GM12878 (cell line): Measurements from ENCODE around the gene COQ2.
"Not testable (repeated sequence)": the region's sequence is repeated elsewhere in the genome, so short reads cannot be mapped to it uniquely, and the experiment has no call there.

Experiments
- ESRRA ChIP-seq: IDR thresholded peaks from 2 replicates; pipeline ENCODE4 v1.6.1; 2012; ENCODE audit warnings: mild to moderate bottlenecking, low read length, improper control_type of control experiment
- JUND ChIP-seq: IDR thresholded peaks from 2 replicates; pipeline ENCODE4 v1.6.1; 2012; ENCODE audit warnings: low read depth, mild to moderate bottlenecking, low read length, improper control_type of control experiment, moderate library complexity
- MEF2B ChIP-seq: fragments of 450-650 bp; IDR thresholded peaks from 2 replicates; pipeline ENCODE4 v1.6.1; 2018; ENCODE audit warnings: mild to moderate bottlenecking, moderate library complexity; ENCODE audit not compliant: partially characterized antibody, poor library complexity, severe bottlenecking
- POLR2A ChIP-seq: IDR thresholded peaks from 2 replicates; pipeline ENCODE4 v1.6.1; 2011; ENCODE audit warnings: low read depth, mild to moderate bottlenecking, low read length
- POLR2AphosphoS5 ChIP-seq: IDR thresholded peaks from 2 replicates; pipeline ENCODE4 v1.6.1; 2011; ENCODE audit warnings: mild to moderate bottlenecking, low read length, inconsistent platforms
- SUZ12 ChIP-seq: fragments of 200-600 bp; sonication (generic); IDR thresholded peaks from one replicate; pipeline ENCODE4 v1.6.1; 2018; ENCODE audit warnings: antibody characterized with exemption, mild to moderate bottlenecking; ENCODE audit not compliant: unreplicated experiment
- TF ChIP-seq, protein P1 (sequence below): IDR thresholded peaks from 2 replicates; pipeline ENCODE4 v1.6.1; 2011; ENCODE audit warnings: borderline replicate concordance, low read depth, mild to moderate bottlenecking, moderate library complexity, mixed read lengths, low read length; ENCODE audit not compliant: insufficient read depth; ENCODE audit errors: extremely low read length

DNA sequence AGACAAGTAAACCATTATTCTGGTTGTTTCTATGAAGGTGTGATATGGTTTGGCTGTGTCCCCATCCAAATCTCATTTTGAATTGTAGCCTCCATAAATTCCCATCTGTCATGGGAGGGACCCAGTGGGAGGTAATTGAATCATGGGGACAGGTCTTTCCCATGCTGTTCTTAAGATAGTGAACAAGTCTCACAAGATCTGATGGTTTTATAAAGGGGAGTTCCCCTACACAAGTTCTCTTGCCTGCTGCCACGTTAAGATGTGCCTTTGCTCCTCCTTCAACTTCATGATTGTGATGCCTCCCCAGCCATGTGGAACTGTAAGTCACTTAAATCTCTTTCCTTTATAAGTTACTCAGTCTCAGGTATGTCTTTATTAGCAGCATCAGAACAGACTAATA lies 3.8 kb upstream of the COQ2 start:
- TF ChIP-seq ESRRA, MEF2B, SUZ12, POLR2AphosphoS5, JUND, POLR2A: not testable (repeated sequence)
- TF ChIP-seq, protein P1, sequence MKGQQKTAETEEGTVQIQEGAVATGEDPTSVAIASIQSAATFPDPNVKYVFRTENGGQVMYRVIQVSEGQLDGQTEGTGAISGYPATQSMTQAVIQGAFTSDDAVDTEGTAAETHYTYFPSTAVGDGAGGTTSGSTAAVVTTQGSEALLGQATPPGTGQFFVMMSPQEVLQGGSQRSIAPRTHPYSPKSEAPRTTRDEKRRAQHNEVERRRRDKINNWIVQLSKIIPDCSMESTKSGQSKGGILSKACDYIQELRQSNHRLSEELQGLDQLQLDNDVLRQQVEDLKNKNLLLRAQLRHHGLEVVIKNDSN, result not testable (repeated sequence)
